HG02981 (cell line): ENCODE results near the gene FBXO47.
"Not testable (repeated sequence)": the region's sequence is repeated elsewhere in the genome, so short reads cannot be mapped to it uniquely, and the experiment has no call there.

Experiments used
- ATAC-seq: cut with Tn5 transposase; IDR thresholded peaks from one replicate; pipeline ENCODE4 v1.9.1; 2021; ENCODE audit warnings: mild to moderate bottlenecking, moderate library complexity; ENCODE audit not compliant: unreplicated experiment

Gene FBXO47

GRCh38 chr17:38981636-38982035, 14.4 kb upstream of the FBXO47 start:
- ATAC-seq, result no peak

- no peak for ATAC-seq
These were observed 13.5 kb upstream of the FBXO47 start for GRCh38 chr17:38980490-38981217.

GRCh38 chr17:38978180-38978579, 11.0 kb upstream of the FBXO47 start:
- no peak for ATAC-seq

GRCh38 chr17:38976187-38976551, 9.0 kb upstream of the FBXO47 start:
- ATAC-seq, result not testable (repeated sequence)

- ATAC-seq, result no peak
These were observed 3.6 kb upstream of the FBXO47 start for GRCh38 chr17:38970804-38971203.

DNA sequence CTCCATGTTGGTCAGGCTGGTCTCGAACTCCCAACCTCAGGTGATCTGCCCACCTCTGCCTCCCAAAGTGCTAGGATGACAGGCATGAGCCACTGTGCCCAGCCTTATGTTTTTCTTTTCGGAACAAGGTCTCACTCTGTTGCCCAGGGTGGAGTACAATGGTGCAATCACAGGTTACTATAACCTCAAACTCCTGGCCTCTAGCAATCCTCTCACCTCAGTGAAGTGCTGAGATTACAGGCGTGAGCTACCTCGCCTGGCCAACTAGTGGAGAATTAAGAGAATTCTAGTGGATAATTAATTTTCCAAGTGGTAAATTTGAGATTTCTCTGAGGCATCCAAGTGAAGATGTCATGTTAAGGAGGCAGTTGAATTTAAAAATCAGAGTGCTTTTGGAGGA, 2.9 kb upstream of the FBXO47 start:
- ATAC-seq, result no peak

DNA sequence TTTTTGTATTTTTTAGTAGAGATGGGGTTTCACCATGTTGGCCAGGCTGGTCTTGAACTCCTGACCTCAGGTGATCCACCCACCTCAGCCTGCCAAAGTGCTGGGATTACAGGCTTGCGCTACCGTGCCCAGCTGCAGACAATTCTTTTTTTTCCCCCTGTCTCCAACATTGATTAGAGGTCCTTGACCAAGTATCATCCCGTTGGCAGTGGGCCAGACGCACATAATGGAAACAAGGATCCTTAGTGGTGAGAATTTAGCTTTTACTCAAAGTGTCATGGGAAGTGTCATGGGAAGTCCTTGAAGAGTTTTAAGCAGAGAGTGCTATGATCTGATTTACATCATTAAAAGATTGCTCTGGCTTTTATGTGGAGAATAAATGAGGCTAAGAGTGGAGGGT, 2.1 kb upstream of the FBXO47 start:
- ATAC-seq, result no peak

GRCh38 chr17:38961413-38961812, 5.8 kb downstream of the FBXO47 start:
- no peak for ATAC-seq

DNA sequence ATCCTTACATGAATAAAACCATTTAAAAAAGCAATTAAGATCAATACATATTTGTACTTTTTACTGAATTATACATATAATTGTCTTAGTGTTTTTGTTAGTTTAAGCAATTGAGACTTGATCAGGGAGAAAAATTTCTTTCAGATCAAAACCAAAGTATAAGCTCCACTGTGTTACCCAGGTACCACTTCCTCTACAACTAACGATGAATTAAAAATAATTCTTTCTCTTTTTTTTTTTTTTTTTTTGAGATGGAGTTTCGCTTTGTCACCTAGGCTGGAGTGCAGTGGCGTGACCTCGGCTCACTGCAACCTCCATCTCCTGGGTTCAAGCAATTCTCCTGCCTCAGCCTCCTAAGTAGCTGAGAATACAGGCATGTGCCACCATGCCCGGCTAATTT, 6.8 kb downstream of the FBXO47 start:
- ATAC-seq, result no peak

DNA sequence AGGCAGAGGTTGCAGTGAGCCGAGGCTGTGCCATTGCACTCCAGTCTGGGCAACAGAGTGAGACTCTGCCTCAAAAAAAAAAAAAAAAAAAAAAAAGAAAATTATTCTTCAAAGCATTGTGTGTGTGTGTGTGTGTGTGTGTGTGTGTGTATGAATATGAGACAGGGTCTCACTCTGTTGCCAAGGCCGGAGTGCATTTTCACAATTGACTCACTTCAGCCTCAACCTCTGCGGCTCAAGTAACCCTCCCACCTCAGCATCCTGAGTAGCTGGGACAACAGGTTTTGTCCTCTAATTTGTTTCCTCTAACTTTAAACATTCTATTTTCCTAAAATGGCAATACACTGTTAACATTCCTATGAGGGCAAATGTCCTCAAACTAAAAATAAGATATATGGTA, 7.7 kb downstream of the FBXO47 start:
- no peak for ATAC-seq

GRCh38 chr17:38958756-38959155, 8.4 kb downstream of the FBXO47 start:
- no peak for ATAC-seq

DNA sequence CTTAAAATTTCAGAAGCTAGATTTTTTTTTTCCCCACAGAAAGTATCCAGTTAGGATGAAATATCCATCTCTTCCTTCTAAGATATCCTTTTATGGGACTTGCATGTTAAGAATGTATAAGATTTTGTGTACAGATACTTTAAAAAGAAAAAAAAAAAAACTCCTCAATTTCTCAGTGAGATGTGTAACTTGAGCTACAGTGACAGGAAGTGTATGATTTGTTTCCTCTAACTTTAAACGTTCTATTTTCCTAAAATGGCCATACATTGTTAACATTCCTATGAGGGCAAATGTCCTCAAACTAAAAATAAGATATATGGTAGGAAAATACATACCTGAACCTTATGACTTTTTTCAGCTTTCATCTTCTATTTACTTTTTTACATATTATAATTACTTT, 8.9 kb downstream of the FBXO47 start:
- ATAC-seq, result no peak

DNA sequence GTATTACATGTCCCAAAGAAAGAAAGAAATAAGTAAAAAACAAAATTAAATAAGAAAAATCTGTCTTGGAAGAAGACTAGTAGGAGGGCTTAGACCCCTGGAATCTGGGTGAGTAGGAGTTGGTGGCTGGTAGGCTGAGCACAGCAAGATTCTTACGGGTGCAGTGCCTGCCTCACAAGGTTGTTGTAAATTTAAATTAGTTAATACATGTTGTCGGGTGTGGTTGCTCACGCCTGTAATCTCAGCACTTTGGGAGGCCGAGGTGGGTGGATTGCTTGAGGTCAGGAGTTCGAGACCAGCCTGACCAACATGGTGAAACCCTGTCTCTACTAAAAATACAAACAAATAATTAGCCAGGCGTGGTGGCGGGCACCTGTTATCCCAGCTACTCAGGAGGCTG, 13.4 kb downstream of the FBXO47 start:
- not testable (repeated sequence) for ATAC-seq

- no peak for ATAC-seq
These were observed 20.0 kb downstream of the FBXO47 start for GRCh38 chr17:38947189-38947588.

DNA sequence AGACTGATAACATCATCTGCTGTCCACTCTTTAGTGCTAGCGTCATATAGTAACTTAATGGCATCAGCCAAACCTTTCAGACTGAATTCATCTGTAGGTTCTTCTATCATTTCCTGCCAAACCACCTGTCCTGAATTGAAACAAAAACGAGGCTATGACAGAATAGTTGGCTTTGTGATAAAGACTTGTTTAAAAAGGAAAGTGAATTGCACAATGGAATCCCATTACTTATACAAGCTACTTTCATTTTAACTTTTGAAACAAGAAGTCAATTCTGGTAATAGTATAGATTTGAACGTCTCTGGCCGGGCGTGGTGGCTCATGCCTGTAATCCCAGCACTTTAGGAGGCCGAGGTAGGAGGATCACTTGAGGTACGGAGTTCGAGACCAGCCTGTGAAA, 23.6 kb downstream of the FBXO47 start:
- no peak for ATAC-seq

DNA sequence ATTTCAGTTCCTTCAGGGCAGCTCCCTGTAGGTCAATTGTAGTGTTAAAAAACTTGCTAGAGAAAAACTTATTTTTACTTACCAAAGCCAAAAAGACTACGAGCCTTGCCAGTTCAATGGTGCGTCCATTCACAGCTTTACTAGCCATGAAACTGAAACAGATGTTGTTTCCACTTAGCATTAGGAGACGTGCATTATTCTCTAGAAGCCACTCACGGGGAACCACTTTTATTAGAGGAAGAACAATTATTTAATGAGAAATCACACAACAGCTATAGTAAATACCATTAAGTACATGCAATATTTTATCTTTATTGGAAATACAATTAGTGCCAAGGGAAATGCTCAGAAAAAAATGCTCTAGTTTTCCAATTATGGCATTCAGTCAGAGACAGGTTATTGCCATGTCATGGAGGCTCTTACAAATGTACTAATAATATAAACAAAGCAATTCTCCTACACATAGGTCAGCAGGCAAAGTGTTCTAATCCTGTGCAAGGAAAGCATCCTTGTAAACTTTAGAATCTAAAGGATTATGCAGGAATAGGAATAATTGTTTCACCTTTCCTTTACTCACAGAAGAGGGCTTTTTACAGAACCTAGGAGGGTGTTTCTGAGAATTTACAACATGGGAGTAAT, 24.4 kb downstream of the FBXO47 start:
- ATAC-seq, result no peak

DNA sequence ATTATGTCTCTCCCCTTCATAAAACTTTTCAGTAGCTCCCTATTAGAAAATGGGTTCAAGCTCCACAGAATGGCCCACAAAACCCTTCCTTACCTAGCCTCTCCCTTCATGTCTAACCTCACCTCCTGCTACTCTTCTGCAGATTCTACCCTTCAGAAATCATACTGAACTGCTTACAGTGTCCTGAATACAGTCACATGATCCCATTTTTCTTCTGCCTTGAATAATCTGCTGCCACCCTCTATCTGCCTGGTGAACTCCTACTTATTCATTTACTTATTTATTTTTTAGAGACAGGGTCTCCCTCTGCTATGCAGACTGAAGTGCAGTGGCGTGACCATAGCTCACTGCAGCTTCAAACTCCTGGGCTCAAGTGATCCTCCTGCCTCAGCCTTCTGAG, 26.8 kb downstream of the FBXO47 start:
- no peak for ATAC-seq

DNA sequence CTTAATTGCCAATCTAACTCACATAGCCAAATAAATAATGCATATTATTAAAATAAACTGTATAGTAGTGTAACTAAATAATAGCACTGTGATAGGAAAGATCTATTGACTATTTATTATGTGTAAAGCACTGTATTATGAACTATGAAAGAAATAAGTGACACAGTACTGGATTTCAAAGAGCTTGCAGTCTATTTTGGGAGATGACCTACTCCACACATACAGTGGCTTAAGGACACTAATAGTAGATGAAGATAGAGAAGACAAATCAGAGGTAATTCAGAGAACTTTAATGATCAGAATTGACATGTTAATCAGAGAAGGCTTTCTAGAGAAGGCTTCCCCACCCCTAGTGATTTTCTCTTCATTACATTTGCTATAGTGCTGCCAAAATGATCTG, 27.2 kb downstream of the FBXO47 start:
- ATAC-seq, result no peak

GRCh38 chr17:38933962-38934361, 33.2 kb downstream of the FBXO47 start:
- ATAC-seq, result not testable (repeated sequence)

DNA sequence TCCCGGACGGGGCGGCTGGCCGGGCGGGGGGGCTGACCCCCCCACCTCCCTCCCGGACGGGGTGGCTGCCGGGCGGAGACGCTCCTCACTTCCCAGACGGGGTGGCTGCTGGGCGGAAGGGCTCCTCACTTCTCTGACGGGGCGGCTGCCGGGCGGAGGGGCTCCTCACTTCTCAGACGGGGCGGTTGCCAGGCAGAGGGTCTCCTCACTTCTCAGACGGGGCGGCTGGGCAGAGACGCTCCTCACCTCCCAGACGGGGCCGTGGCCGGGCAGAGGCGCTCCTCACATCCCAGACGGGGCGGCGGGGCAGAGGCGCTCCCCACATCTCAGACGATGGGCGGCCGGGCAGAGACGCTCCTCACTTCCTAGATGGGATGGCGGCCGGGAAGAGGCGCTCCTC, 36.4 kb downstream of the FBXO47 start:
- not testable (repeated sequence) for ATAC-seq

- ATAC-seq, result no peak
These were observed 40.7 kb downstream of the FBXO47 start for GRCh38 chr17:38926293-38927070.
